Gastroesophageal sphincter (tissue), 4 donors: Measurements from ENCODE around the gene NFAT5. TPM values are rescaled to one million over a fixed set of nuclear protein-coding genes. Genes with fewer than 3 reads are reported as not detected.

ENCODE experiments used
- ATAC-seq: fragments of 150-250 bp; one replicate; pipeline ENCODE4 v1.9.1; 2016; ENCODE audit warnings: mild to moderate bottlenecking, moderate library complexity
- H3K27ac ChIP-seq, 4 donors: fragments of 200-600 bp; sonication (generic) in 3 of 4; 1 replicate in 3 of 4; 2 replicates in 1 of 4; pipeline ENCODE4 v1.5.1; 2016 to 2019
- H3K27me3 ChIP-seq: fragments of 200-600 bp; sonication (generic); one replicate; pipeline ENCODE4 v1.5.1; 2019
- H3K36me3 ChIP-seq, 2 donors: fragments of 200-600 bp; sonication (generic); one replicate each; pipeline ENCODE4 v1.5.1; 2019; ENCODE audit warnings: control low read depth in 1 of 2
- H3K4me1 ChIP-seq, 3 donors: fragments of 200-600 bp; sonication (generic); 1 replicate in 2 of 3; 2 replicates in 1 of 3; pipeline ENCODE4 v1.5.1; 2016 to 2019; ENCODE audit warnings: control low read depth in 2 of 3
- H3K4me3 ChIP-seq, 2 donors: fragments of 200-600 bp; sonication (generic); one replicate each; pipeline ENCODE4 v1.5.1; 2019; ENCODE audit warnings: mild to moderate bottlenecking in 1 of 2, moderate library complexity in 1 of 2
- H3K9me3 ChIP-seq, 3 donors: fragments of 200-600 bp; sonication (generic); one replicate each; pipeline ENCODE4 v1.5.1; 2017 to 2019; ENCODE audit warnings: control low read depth in 2 of 3
- CTCF ChIP-seq, 4 experiments: fragments of 200-600 bp in 2 of 4; fragments of 450-650 bp in 2 of 4; sonication (generic) in 1 of 4; IDR thresholded peaks; one replicate each; pipeline ENCODE4 v1.5.1; 2017 to 2019; ENCODE audit warnings: antibody characterized with exemption in 4 of 4, mild to moderate bottlenecking in 2 of 4, moderate library complexity in 2 of 4
- EP300 ChIP-seq: sonication (generic); formaldehyde crosslinking; IDR thresholded peaks from one replicate; pipeline ENCODE4 v1.6.1; 2017; ENCODE audit warnings: antibody characterized with exemption, mild to moderate bottlenecking
- POLR2A ChIP-seq, 2 donors: fragments of 450-650 bp; IDR thresholded peaks; one replicate each; pipeline ENCODE4 v1.6.1; 2017; ENCODE audit warnings: antibody characterized with exemption in 2 of 2, mild to moderate bottlenecking in 2 of 2, moderate library complexity in 1 of 2
- POLR2AphosphoS5 ChIP-seq: sonication (generic); formaldehyde crosslinking; IDR thresholded peaks from one replicate; pipeline ENCODE4 v1.6.1; 2017; ENCODE audit warnings: antibody characterized with exemption
- WGBS, 2 donors: methylation state at CpG; one replicate each; pipeline ENCODE4 v1.1.5; 2018; ENCODE audit warnings: low coverage in 1 of 2; 5-methylcytosine and 5-hydroxymethylcytosine counted together
- total RNA-seq, 4 donors: library from RNA; depleted of rRNA; stranded (reverse); fragments of >200 nt; gene quantifications; one replicate each; pipeline ENCODE4 v1.1.0, GENCODE V29; 2016

NFAT5 gene
- total RNA-seq, 4 donors from 2014 or later = 43.8 to 79.1 (median 59.5) TPM

- TF ChIP-seq POLR2AphosphoS5 = no peak
- no peak for TF ChIP-seq EP300
- TF ChIP-seq POLR2A (IDR thresholded peaks at IDR 0.05) = no peak
- no peak for TF ChIP-seq CTCF (IDR thresholded peaks at IDR 0.05)
- Histone ChIP-seq H3K9me3 (no peaks in the 10 kb centered on the region), H3K27me3 (no peaks in the 10 kb centered on the region), H3K27ac (no peak overlapping the region), H3K36me3 (no peaks in the 10 kb centered on the region), H3K4me1 (no peaks in the 10 kb centered on the region), H3K4me3 (no peak overlapping the region)
- ATAC-seq = no peak
- WGBS, 2 donors = 90 to 100% methylated on average over 4 to 5 of the region's 5 CpGs
Measured at GRCh38 chr16:69522041-69522578, 43.7 kb upstream of the NFAT5 start.

- no peaks in the 10 kb centered on the region for H3K36me3 ChIP-seq
- no peaks in the 10 kb centered on the region for H3K4me1 ChIP-seq
- H3K9me3 ChIP-seq = no peaks in the 10 kb centered on the region
- TF ChIP-seq EP300 = no peak
- no peak for TF ChIP-seq POLR2AphosphoS5
- no peak for TF ChIP-seq CTCF (IDR thresholded peaks at IDR 0.05)
- 92 to 95% methylated on average over 6 of the region's 7 CpGs for WGBS, 2 donors
- H3K27me3 ChIP-seq = no peaks in the 10 kb centered on the region
- no peak for ATAC-seq
- no peak overlapping the region for H3K4me3 ChIP-seq
- no peak overlapping the region for H3K27ac ChIP-seq
Measured at GRCh38 chr16:69522732-69523404, 42.9 kb upstream of the NFAT5 start.

GRCh38 chr16:69523566-69524305, 42.0 kb upstream of the NFAT5 start:
- Histone ChIP-seq H3K4me3 (no peak overlapping the region), H3K9me3 (no peaks in the 10 kb centered on the region), H3K4me1 (no peaks in the 10 kb centered on the region), H3K36me3 (no peaks in the 10 kb centered on the region), H3K27ac (no peak overlapping the region), H3K27me3 (no peaks in the 10 kb centered on the region)
- TF ChIP-seq POLR2A (IDR thresholded peaks at IDR 0.05) (no peak), EP300 (no peak), CTCF (IDR thresholded peaks at IDR 0.05) (no peak), POLR2AphosphoS5 (no peak)
- ATAC-seq = no peak
- 92% methylated on average over 6 to 11 of the region's 13 CpGs for WGBS, 2 donors

- TF ChIP-seq CTCF (IDR thresholded peaks at IDR 0.05) = no peak
- WGBS, 2 donors = 78 to 82% methylated on average over 4 of the region's 11 CpGs
- no peak for ATAC-seq
- H3K9me3 ChIP-seq = no peaks in the 10 kb centered on the region
- no peak overlapping the region for H3K27ac ChIP-seq
- no peaks in the 10 kb centered on the region for H3K36me3 ChIP-seq
- no peak overlapping the region for H3K4me3 ChIP-seq
- H3K27me3 ChIP-seq = no peaks in the 10 kb centered on the region
- H3K4me1 ChIP-seq = peaks cover 0 to 10% (median 3%) of the 10 kb centered on the region in 3 donors
Measured at GRCh38 chr16:69526831-69527655, 38.7 kb upstream of the NFAT5 start.
